Stimulated activated CD8-positive, alpha-beta memory T cell treated with anti-CD3 and anti-CD28 coated beads, Interleukin-12 subunit alpha, Interleukin-12 subunit beta, amount 100 ng/mL, for 24 hours (primary cell): Measurements from ENCODE around the gene NSA2.
"Not testable (repeated sequence)": the region's sequence is repeated elsewhere in the genome, so short reads cannot be mapped to it uniquely, and the experiment has no call there.

Source experiments
- DNase-seq: peaks from one replicate; pipeline ENCODE4 v3.0.0-alpha.2; 2020; ENCODE audit errors: extremely low read depth

The NSA2 gene

GRCh38 chr5:74766849-74767578 is at the start of gene NSA2, which contains the start of gene GFM2:
Gene NSA2, plus strand, starts transcription at chr5:74767249. Its CDS starts 112 bp downstream, at chr5:74767361.
Gene GFM2, minus strand, starts transcription at chr5:74767117. Its CDS starts 3,375 bp downstream, at chr5:74763742.
- peak; percentile 76 for DNase-seq

- DNase-seq: no peak
Measured at GRCh38 chr5:74717596-74717995, 49.5 kb upstream of the NSA2 start.

DNA sequence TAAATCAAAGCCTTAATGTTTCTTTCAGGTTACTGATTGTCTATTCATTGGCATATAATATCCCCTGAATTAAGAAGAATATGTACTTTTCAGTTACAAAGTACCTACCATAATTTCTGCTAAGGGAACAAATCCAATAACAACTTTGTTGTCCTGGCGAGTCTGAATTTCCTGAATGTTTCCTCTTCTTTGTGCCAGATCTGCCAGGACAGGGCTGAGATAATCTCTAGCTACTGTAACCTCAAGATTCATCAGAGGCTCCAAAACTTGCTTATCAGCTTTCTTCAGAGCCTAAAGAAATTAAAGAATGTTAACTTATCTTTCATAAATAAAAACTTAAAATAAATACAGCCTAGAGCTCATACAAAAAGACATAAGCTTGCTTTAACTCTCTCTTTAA is 44.8 kb upstream of the NSA2 start:
- DNase-seq: no peak

DNA sequence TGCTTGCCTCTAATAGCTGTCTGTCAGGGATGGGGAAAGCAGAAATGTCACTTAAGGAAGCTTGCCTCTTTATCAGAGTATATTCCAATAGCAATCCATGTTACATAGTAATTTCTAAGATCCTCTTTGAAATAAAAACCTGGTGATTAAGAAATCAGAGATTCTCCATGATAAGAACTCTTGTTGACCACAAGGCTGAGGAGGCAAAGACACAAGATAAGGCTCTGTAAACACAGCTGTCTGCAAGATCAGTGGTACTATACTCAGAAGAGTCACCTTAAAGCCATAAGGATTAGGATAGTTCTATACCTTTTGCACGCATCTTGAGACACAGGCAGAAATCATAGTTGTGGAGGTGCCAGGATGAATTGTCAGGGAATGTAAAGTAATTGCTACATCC is 41.7 kb upstream of the NSA2 start:
- no peak for DNase-seq

GRCh38 chr5:74736759-74737158 is 30.3 kb upstream of the NSA2 start:
- no peak for DNase-seq

- DNase-seq: no peak
Measured at GRCh38 chr5:74738406-74738805, 28.6 kb upstream of the NSA2 start.

- not testable (repeated sequence) for DNase-seq
Measured at GRCh38 chr5:74748742-74749141, 18.3 kb upstream of the NSA2 start.

DNA sequence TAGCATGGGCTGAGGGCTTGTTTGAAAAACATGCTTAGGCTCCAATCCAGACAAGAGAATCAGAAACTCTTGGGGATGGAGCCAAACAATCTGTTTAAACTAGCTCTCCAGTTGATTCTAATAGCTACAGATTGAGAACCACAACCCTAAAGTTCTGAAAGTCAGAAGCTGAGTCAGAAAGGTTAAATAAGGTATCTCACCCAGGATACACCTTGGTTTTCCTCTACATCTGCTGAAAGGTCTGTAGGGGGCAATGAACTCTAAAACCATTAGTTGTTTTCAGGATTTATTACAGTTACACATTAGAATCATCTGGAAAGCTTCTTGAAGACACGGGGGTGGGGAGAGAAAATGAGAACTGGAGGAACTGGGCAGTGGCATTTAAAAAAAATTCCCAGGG is 5.8 kb upstream of the NSA2 start:
- no peak for DNase-seq

GRCh38 chr5:74762599-74762998 is 4.5 kb upstream of the NSA2 start:
- DNase-seq: no peak

DNA sequence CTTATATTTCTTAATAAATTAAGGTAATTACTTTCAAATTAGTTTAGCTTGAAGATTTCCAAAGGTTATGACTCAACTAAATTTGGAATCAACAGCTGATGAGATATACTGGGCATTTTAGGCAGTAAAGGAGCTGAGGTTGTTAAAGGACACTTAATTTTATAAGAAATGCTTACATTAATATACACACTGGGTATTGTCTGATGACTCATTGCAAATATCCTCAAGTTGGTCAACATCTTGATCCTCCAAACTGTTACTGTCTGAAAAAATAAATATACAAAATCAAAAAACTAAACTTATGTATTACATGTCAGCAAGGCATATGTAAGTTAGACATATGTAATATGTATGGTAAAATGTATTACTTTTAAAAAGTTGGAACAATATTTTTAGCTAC is 3.5 kb upstream of the NSA2 start:
- no peak for DNase-seq

- DNase-seq: no peak
Measured at GRCh38 chr5:74765201-74765600, 1.8 kb upstream of the NSA2 start.

DNA sequence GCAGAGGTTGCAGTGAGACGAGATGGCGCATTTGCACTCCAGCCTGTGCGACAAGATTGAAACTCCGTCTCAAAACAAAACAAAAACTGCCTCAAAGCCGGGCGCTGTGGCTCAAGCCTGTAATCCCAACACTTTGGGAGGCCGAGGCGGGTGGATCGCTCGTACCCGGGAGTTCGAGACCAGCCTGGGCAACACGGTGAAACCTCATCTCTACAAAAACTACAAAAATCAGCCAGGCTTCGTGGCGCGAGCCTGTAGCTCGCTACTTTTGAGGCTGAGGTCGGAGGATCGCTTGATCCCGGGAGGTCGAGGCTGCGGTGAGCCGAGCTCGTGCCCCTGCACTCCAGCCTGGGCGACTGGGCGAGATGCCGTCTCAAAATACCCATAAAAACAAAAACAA is 1.1 kb upstream of the NSA2 start:
- no peak for DNase-seq

DNA sequence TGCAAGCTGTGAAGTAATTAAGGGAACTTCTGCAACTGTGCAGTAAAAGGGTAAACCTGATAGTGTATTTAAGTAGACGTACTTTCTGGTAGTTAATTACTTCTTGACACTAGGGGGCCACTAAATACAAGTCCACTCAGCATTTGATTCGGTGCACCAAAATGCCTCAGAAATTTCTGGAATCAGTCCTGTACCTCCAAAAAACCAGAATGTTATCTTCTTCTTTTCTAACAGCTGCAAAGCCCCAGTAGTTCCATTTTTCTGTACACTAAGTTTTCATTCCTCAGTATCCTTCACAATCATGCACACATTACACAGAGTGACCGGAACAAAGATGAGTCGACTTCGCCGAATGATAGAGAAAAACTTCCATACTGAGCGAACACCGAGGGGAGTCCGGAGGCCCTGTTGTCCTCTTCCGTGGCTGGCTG is 616 bp upstream of the NSA2 start:
- no peak for DNase-seq

GRCh38 chr5:74767579-74767913 is 497 bp downstream of the NSA2 start:
- no peak for DNase-seq

- DNase-seq: no peak
Measured at GRCh38 chr5:74772359-74772758, 5.3 kb downstream of the NSA2 start.

- no peak for DNase-seq
Measured at GRCh38 chr5:74778609-74779008, 11.6 kb downstream of the NSA2 start.

DNA sequence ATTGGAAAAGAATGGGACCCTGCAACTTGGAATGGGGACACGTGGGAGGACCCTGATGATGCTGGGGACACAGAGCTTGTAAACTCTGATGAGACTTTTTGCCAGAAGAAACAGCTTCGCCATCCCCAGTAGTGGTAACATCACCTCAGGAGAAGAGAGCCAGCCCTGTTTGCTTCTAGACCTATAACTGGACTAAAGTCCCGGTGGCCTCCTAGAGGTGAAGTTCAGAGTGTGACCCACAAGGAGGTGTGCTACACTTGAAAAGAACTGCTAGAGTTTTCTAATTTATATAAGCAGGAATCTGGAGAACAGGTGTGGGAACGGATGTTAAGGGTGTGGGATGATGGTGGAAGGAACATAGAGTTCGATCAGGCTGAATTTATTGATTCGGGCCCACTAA is 19.8 kb downstream of the NSA2 start:
- no peak for DNase-seq

DNA sequence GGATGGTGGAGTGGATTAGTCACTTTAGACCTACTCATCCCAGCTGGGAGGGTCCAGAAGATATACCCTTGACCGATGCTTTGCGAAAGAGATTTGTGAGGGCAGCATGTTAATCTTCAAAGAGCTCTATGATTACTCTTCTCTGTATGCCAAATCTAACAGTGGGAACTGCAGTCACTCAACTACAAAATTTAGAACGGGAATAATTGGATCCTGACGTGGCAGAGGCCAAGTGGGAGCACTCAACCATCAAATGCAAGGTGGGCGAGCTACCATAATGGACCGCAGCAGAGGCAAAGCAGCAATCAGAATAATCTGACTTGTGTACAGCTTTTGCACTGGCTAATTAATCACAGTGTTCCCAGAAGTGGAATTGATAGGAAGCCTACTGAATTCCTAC is 20.4 kb downstream of the NSA2 start:
- no peak for DNase-seq

DNA sequence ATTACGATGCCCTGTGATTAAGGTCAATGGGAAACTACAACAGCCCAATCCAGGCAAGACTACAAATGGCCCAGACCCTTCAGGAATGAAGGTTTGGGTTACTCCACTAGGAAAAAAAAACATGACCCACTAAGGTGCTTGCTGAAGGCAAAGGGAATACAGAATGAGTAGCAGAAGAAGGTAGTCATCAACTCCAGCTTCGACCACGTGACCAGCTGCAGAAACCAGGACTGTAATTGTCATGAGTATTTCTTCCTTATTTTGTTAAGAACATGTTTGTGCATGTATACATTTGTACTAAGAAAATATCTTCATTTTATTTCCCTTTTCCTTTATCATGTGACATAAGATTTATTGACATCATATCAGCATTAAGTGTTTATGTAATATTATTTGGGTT is 24.6 kb downstream of the NSA2 start:
- DNase-seq: not testable (repeated sequence)

DNA sequence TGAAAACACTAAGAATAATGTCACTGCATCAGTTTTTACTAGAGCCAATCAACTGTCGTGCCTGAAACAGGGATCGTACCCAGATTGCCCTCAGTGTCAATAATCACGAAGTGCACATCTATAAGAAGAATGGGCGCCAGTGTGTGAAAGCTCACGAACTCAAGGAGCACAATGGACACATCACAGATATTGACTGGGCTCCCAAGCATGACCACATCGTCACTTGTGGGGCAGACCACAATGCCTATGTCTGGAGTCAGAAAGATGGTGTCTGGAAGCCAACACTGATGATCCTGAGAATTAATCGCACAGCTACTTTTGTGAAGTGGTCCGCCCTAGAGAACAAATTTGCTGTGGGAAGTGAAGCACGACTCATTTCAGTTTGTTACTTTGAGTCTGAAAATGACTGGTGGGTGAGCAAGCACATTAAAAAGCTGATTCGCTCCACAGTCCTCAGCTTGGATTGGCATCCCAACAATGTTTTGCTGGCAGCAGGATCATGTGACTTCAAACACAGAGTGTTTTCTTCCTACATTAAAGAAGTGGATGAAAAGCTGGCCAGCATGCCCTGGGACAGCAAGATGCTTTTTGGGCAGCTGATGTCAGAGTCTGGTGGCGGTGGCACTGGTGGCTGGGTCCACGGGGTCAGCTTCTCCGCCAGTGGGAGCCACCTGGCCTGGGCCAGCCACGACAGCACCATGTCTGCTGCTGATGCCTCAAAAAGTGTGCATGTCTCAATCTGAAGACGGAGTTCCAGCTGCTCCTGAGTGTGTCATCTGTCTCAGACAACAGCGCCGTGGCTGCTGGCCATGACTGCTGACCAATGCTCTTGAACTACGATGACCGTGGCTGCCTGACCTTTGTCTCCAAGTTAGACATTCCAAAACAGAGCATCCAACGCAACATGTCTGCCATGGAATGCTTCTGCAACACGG is 32.2 kb downstream of the NSA2 start:
- no peak for DNase-seq

- no peak for DNase-seq
Measured at GRCh38 chr5:74801197-74801596, 34.1 kb downstream of the NSA2 start.

DNA sequence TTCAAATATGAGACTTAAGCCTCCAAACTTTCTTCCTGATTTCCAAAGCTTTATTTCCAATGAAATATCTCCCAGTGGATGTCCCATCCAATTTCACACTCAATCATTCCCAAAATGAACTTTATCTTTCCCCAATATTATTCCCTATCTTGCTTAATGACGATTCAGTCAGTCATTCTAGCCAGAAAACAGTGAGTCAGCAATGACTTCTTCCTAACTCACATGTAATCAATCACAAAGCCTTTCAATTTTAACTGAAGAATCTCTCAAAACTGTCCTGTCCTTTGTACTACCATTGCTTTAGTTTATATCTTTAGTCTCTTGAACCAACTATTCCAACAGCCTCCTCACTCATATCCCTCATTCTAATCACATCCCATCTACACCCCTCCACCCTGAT is 34.9 kb downstream of the NSA2 start:
- DNase-seq: no peak

DNA sequence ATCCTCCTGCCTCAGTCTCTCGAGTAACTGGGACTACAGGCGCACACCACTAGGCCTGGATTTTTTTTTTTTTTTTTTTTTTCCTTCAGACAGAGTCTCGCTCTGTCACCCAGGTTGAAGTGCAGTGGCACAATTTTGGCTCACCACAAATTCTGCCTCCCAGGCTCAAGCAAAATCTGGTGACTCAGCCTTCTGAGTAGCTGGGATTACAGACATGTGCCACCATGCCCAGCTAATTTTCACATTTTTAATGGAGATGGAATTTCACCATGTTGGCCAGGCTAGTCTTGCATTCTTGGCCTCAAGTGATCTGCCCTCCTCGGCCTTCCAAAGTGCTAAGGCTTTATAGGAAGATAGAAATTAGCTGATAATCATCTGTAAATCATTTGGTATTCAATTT is 43.9 kb downstream of the NSA2 start:
- no peak for DNase-seq
